GM10248 (cell line): ENCODE data around the gene CPNE4.

Experiments used
- CTCF ChIA-PET: fragments of 300-600 bp; sonication (Branson Sonifier 250); formaldehyde crosslinking; extraction: SDS; loops from one replicate; lab custom pipeline; 2021; ENCODE audit warnings: antibody characterized with exemption; lab: Yijun Ruan, JAX
- POLR2A ChIA-PET: fragments of 350-650 bp; sonication (Branson Sonifier 250); formaldehyde crosslinking; extraction: SDS; loops from one replicate; lab custom pipeline; 2020; ENCODE audit warnings: antibody characterized with exemption; lab: Yijun Ruan, JAX
- DNase-seq: peaks from one replicate; pipeline ENCODE4 v3.0.0; 2012; ENCODE audit errors: extremely low spot score
- TF ChIP-seq, protein P1 (sequence below): IDR thresholded peaks from 2 replicates; pipeline ENCODE4 v1.5.1; 2012; ENCODE audit warnings: mild to moderate bottlenecking, low read depth; ENCODE audit errors: extremely low read depth, missing control alignments, control extremely low read depth

CPNE4 gene

DNA sequence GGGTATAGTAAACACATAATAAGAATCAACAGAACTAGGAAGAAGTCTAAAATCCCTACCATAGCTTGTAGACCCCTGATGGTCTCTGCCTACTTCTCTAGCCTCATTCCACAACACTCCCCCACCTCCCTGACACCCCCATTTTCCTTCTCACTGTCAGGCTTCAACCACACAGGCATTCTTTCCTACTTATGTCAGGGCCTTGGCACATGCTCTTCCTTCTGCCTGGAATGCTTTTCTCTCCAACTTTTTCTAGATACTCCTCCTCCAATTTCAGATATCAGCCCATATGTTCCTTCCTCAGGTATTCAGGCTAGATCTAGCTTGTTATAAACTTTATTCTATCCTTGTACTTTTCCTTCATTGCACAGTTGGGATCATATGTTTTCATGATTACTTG is 426.1 kb downstream of the CPNE4 start:
- CTCF ChIA-PET, result interaction anchor here (1.0 kb wide), 1 partner anchor 24 kb away, joined by 3 read pairs; no protein-coding TSS in a partner anchor
- DNase-seq, result no peak
- POLR2A ChIA-PET, result no interaction called here
- TF ChIP-seq, protein P1, sequence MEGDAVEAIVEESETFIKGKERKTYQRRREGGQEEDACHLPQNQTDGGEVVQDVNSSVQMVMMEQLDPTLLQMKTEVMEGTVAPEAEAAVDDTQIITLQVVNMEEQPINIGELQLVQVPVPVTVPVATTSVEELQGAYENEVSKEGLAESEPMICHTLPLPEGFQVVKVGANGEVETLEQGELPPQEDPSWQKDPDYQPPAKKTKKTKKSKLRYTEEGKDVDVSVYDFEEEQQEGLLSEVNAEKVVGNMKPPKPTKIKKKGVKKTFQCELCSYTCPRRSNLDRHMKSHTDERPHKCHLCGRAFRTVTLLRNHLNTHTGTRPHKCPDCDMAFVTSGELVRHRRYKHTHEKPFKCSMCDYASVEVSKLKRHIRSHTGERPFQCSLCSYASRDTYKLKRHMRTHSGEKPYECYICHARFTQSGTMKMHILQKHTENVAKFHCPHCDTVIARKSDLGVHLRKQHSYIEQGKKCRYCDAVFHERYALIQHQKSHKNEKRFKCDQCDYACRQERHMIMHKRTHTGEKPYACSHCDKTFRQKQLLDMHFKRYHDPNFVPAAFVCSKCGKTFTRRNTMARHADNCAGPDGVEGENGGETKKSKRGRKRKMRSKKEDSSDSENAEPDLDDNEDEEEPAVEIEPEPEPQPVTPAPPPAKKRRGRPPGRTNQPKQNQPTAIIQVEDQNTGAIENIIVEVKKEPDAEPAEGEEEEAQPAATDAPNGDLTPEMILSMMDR, result no peak

DNA sequence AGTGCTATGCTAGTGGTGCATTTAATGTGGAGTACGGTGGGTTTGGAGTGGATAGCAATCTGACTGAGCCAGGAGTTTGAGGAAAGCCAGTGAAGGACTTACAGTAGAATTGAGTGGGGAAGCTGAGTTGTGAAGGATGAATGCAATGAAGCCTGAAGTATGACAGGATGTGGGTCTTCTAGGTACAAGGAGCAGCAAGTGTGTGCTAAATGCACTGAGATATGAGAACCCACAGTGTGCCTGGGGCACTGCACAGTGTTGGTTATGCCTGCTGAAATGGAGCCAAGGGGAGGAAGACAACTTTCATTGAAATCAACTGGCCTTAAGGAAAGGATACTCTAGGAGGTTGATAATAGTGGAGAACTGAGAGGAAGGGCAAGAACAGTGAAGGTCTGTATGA is 426.5 kb downstream of the CPNE4 start:
- DNase-seq, result no peak
- ChIA-PET POLR2A (no interaction called here), CTCF (interaction anchor here (1.0 kb wide), 1 partner anchor 24 kb away, joined by 3 read pairs; no protein-coding TSS in a partner anchor)
- TF ChIP-seq, protein P1, result no peak

DNA sequence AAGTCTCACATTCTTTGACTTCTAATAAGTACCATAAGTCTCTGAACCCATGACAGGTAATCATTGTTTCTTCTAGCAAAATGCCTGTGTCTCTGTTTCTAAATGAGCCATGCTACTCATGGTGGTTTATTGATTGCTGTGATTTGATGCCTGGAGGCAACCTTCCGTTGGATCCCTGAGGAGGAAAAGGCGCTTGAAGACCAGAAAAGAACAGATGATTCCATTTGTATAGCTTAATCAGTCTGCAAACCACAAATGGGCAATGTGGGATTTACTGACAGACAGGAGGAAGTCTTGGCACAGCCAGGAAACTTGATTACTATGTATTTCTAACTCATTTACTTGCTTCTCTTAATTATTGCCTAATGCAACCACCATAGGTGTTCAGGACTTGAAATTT is 428.9 kb downstream of the CPNE4 start:
- ChIA-PET POLR2A (no interaction called here), CTCF (interaction anchor here (1.3 kb wide), 1 partner anchor 11 kb away, joined by 5 read pairs; no protein-coding TSS in a partner anchor)
- TF ChIP-seq, protein P1, result no peak
- DNase-seq, result no peak

DNA sequence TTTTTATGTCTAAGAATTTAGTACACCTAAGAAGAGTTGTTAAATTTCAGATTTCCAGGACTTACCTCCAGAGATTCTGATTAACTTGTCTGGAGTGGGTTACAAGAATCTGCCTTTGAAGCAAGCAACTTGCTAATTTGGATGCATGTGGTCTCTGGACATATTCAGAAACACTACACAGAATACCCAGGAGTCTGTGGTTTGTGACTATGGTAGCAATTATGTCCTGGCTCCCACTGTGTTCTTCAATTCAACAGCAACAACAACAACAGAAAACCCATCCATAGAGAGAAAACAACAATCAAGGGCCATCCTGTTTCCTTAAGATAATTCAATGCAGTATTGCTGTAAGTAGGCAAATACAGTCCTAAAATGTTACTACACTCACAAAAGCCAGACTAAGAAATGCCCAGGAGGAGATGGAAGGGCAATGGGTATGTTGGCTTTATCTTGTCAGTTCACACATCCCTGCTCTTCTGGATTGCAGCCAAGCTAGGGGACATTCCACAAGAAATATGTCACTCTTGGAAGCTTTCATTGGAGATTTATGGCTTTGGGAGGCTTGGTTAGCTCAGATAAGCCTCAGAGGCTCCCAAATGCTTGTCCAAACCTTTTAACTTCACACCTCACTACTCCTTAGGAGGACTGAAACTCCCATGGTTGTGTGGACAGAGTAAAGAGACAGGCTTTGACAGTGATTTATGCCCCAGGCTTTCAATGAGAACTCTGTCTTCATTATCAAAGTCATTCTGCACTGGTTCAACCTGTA is 432.6 kb downstream of the CPNE4 start:
- ChIA-PET CTCF (no interaction called here), POLR2A (no interaction called here)
- TF ChIP-seq, protein P1, result no peak
- DNase-seq, result no peak

DNA sequence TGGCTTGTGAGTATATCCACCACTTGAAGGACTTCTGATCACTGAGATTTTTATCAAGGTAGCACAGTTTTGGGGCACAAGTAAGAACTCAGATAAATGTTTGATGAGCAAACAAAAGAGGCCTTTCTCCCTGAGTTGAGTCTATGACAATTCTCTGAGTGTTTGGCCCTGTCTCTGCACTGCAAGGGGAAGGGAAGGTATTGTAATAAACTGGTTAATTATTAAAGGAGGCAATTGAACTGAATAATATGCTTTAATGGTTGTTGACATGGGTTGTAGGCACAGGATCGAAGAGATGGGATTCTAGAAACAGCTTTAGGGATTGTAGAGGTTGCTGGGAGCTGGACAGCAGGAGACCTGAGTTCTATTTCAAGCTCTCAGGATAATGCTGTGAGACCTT is 437.0 kb downstream of the CPNE4 start:
- no peak for DNase-seq
- TF ChIP-seq, protein P1, result no peak
- POLR2A ChIA-PET, result no interaction called here
- CTCF ChIA-PET, result interaction anchor here (1.2 to 2.7 kb wide), 3 partner anchors 14 to 198 kb away, joined by 3 to 9 read pairs (median 4); no protein-coding TSS in a partner anchor

DNA sequence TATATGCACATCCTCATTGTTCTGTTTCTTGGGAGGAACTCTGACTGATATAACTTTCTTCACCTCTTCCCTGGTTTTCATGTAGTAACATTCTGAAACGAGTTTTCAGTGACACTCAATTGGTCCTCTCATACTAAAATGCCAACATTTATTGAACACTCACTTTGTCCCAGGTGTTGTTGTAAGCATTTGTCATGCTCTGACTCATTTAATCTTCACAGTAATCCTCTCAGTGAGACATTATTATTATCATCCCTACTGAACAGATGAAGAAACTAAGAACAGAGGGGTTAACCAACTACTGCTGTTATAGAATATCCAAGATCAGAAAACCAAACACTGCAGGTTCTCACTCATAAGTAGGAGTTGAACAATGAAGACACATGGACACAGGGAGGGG is 437.9 kb downstream of the CPNE4 start:
- ChIA-PET POLR2A (no interaction called here), CTCF (interaction anchor here (2.7 kb wide), 1 partner anchor 20 kb away, joined by 9 read pairs; no protein-coding TSS in a partner anchor)
- DNase-seq, result no peak
- TF ChIP-seq, protein P1, result no peak
